ENCODE data around the gene CHST7. TPM values are rescaled to one million over a fixed set of nuclear protein-coding genes. Genes with fewer than 3 reads are reported as not detected.

Gene CHST7
- total and polyA plus RNA-seq, 2 of the 8 experiments (the other 6 are each of a cell fraction or from before 2014, with no cell fraction given), result 7.9 to 14.1 TPM

- TF ChIP-seq CBX5 (IDR thresholded peaks at IDR 0.05; ENCODE audit: low read depth, low read length), result no peak
- TF ChIP-seq CEBPB (IDR thresholded peaks at IDR 0.05; ENCODE audit: low read depth, low read length), result no peak
These were observed 46.9 kb downstream of the CHST7 start (continued) for GRCh38 chrX:46620505-46620904.

All from H1 (cell line).